HG03565 (cell line): ENCODE results near the gene TMPRSS2.

Experiments used
- ATAC-seq: cut with Tn5 transposase; IDR thresholded peaks from one replicate; pipeline ENCODE4 v1.9.1; 2021; ENCODE audit warnings: mild to moderate bottlenecking, moderate library complexity; ENCODE audit not compliant: unreplicated experiment

TMPRSS2 gene

DNA sequence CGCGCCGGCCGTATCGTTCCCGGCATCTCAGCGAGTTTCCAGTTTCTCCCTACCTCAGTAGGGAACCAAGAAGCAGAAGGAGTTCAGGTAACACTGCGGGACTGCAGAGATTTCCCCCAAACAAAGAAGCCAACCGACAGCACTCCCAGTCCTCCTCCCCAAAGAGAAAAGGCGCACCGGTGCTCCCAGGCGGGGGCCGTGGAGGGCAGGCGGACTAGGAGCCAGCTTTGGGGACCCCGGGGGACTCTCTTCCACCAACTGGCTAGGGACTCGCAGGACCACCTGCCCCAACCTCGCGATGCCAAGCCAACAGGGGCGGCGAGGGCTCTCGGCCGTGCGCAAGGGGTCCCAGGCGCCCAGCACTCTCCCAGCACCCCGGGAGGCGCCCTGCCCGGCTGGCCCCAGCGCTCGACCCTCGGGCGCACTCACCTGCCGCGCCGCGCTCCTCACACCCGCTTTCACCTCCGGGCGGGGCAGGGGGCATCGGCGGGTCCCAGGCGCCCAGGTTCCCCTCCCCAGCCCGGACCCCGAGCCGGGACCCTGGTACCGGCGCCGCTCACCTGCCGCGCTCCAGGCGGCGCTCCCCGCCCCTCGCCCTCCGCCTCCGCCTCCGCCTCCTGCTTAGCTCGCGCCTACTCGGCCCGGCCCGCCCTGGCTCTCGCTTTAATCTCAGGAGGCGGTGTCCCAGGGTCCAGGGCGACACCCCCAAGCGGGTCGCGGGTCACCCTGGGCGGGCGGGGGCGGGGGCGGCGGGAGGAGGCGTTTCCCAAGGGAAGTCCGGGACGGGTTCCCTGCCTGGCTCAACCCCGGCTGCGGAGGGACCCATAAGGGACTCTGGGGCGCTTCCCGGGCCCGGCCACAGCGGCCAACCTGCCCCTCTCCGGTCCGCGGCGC lies at the start of gene TMPRSS2:
Gene TMPRSS2 (minus strand): TSS at position 638 of the 894 bp plus-strand sequence. CDS start 10,025 bp downstream, outside the sequence.
- no peak for ATAC-seq

DNA sequence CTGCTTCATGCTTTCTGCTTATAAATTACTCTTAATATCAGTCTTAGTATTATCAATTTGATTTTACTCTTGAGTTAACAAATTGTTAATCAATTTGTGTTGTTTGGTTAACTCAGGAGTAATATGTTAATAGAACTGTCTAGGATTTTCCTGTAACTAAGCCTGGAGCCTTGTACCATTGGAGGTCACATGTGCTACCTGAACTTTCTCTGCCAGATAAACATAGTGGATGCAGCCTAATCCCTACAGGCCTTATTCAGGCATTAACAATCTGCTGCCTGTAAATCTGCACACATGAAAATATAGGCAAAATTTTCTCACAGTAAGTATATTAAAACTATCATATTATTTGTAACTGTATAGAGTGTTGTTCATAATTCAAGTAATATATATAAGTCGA lies 47.1 kb upstream of the TMPRSS2 start:
- no peak for ATAC-seq

DNA sequence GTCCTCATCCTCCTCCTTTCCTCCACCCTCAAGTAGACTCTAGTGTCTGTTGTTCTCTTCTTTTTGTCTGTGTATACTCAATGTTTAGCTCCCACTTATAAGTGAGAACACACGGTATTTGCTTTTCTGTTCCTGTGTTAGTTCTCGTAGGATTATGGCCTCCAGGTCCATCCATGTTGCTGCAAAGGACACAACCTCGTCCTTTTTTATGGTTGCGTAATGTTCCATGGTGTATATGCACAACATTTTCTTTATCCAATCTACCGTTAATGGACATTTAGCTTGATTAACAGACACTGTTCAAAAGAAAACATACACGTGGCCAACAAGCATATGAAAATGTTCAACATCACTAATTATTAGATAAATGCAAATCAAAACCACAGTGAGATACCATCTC lies 44.3 kb upstream of the TMPRSS2 start:
- no peak for ATAC-seq

- ATAC-seq = no peak
Measured at GRCh38 chr21:41548781-41549180, 40.8 kb upstream of the TMPRSS2 start.

GRCh38 chr21:41547111-41547510 lies 39.2 kb upstream of the TMPRSS2 start:
- no peak for ATAC-seq

GRCh38 chr21:41545500-41546359 lies 37.8 kb upstream of the TMPRSS2 start:
- no peak for ATAC-seq

GRCh38 chr21:41542727-41543126 lies 34.8 kb upstream of the TMPRSS2 start:
- ATAC-seq = no peak

DNA sequence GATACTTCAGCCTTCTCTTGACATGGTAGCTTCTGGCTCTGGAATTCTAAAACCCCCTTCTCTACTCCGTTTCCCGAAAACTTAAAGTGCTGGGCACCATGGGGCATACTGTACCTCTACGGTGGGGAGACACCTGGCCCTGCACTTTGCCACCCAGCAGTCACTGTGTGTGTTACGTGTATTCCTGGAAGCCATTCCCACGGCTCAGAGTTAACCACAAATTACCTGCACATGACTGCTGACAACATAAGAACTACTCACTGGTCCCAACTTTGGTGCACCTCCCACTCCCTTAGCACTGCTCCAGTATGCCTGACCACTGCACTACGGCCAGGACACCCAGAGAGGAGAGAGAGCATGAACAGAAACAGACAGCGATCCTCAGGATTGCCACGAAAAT lies 29.4 kb upstream of the TMPRSS2 start:
- no peak for ATAC-seq

DNA sequence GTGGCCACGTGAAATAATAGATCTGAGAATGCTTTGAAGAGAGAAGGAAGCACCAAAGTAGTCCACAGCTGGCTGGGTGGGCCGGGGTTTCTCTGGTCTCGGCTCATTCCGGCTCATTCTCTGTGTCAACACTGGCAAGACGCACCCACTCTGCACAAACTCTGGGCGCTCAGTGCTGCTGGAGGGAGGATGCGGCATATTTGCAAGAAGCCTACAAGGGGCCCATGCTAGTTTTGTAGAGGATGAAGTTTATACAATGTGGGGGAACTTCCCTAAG lies 28.8 kb upstream of the TMPRSS2 start:
- no peak for ATAC-seq

GRCh38 chr21:41536076-41536826 lies 28.3 kb upstream of the TMPRSS2 start:
- no peak for ATAC-seq

GRCh38 chr21:41530366-41530765 lies 22.4 kb upstream of the TMPRSS2 start:
- no peak for ATAC-seq

GRCh38 chr21:41529769-41530168 lies 21.8 kb upstream of the TMPRSS2 start:
- no peak for ATAC-seq

DNA sequence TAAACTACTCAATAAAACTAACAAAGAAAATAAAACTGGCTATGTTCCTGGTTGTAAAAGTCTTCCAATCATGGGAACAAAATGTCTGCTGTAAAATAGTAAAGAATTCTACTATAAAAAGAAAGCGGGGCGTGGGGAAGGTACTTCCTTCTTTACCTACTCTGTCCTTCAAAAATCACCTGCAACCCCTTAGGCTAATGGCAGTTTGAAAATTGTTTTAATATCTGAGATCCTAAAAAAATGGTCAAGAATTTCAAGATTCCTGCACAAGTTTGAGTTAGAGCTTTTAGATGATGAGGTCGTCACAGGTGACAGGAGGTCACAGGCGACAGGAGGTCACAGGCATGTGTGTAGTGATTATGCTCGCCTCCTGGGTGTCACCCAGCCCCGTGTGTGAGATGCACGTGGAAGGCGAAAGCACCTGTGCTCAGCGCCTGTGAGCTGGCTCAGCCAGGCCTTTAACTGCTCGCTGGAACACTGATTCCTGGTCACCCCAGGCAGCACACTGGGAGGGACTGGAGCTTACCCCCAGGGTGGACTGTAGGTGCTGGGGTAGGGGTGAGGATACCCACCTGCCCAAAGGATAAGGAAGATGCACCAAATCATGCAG lies 18.6 kb upstream of the TMPRSS2 start:
- ATAC-seq = no peak

- ATAC-seq = no peak
Measured at GRCh38 chr21:41523175-41523574, 15.2 kb upstream of the TMPRSS2 start.

- ATAC-seq = no peak
Measured at GRCh38 chr21:41521489-41522027, 13.6 kb upstream of the TMPRSS2 start.

- no peak for ATAC-seq
Measured at GRCh38 chr21:41520560-41521442, 12.8 kb upstream of the TMPRSS2 start.

- no peak for ATAC-seq
Measured at GRCh38 chr21:41519806-41520559, 12.0 kb upstream of the TMPRSS2 start.

GRCh38 chr21:41518757-41519156 lies 10.8 kb upstream of the TMPRSS2 start:
- no peak for ATAC-seq

- no peak for ATAC-seq
Measured at GRCh38 chr21:41511858-41512257, 3.9 kb upstream of the TMPRSS2 start.
